CD4-positive, alpha-beta memory T cell (primary cell): ENCODE data around the gene SFTPB. TPM values are rescaled to one million over a fixed set of nuclear protein-coding genes. Genes with fewer than 3 reads are reported as not detected.

Source experiments
- CTCF ChIA-PET: fragments of 350-600 bp; sonication (Branson Sonifier 250); formaldehyde crosslinking; loops from one replicate; lab custom pipeline; 2021; ENCODE audit warnings: inconsistent platforms; ENCODE audit not compliant: partially characterized antibody; lab: Charles Lee
- POLR2A ChIA-PET: fragments of 350-600 bp; sonication (Branson Sonifier 250); formaldehyde crosslinking; loops from one replicate; lab custom pipeline; 2021; ENCODE audit not compliant: partially characterized antibody; lab: Charles Lee
- DNase-seq, 5 donors: peaks; one replicate each; pipeline versions ENCODE4 v3.0.0 to v3.0.0-alpha.2; 2020 to 2022; ENCODE audit warnings: mixed read lengths in 1 of 5
- H3K27ac ChIP-seq: one replicate; pipeline ENCODE4 v1.7.0; 2013; ENCODE audit warnings: low read depth, low read length
- H3K27me3 ChIP-seq: 2 replicates; pipeline ENCODE4 v1.7.0; 2013; ENCODE audit warnings: mild to moderate bottlenecking, low read length, moderate library complexity; ENCODE audit not compliant: insufficient read depth
- H3K36me3 ChIP-seq: 2 replicates; pipeline ENCODE4 v1.7.0; 2013; ENCODE audit warnings: mild to moderate bottlenecking, low read length, moderate library complexity; ENCODE audit not compliant: insufficient read depth
- H3K4me1 ChIP-seq: 2 replicates; pipeline ENCODE4 v1.7.0; 2013; ENCODE audit warnings: mild to moderate bottlenecking, low read length, moderate library complexity; ENCODE audit not compliant: insufficient read depth
- H3K4me3 ChIP-seq, 2 donors: one replicate each; pipeline ENCODE4 v1.7.0; 2013; ENCODE audit warnings: low read length in 2 of 2, mild to moderate bottlenecking in 1 of 2
- H3K9me3 ChIP-seq, 2 donors: one replicate each; pipeline ENCODE4 v1.7.0; 2013; ENCODE audit warnings: low read length in 2 of 2, control low read depth in 1 of 2; ENCODE audit not compliant: control insufficient read depth in 1 of 2
- H3K27ac Mint-ChIP-seq, 7 donors: one replicate each; pipeline ENCODE4 v1.8.0; 2020 to 2021; ENCODE audit warnings: mixed read lengths in 7 of 7, mild to moderate bottlenecking in 6 of 7, inconsistent platforms in 3 of 7, moderate library complexity in 3 of 7
- H3K27me3 Mint-ChIP-seq, 2 donors: one replicate each; pipeline ENCODE4 v1.8.0; 2020 to 2021; ENCODE audit warnings: mixed read lengths in 2 of 2
- H3K36me3 Mint-ChIP-seq, 2 donors: one replicate each; pipeline ENCODE4 v1.8.0; 2020 to 2021; ENCODE audit warnings: mixed read lengths in 2 of 2, inconsistent platforms in 1 of 2, mild to moderate bottlenecking in 1 of 2
- H3K4me1 Mint-ChIP-seq, 4 donors: one replicate each; pipeline ENCODE4 v1.8.0; 2020 to 2021; ENCODE audit warnings: mixed read lengths in 4 of 4, mild to moderate bottlenecking in 1 of 4
- H3K4me3 Mint-ChIP-seq, 8 donors: one replicate each; pipeline ENCODE4 v1.8.0; 2020 to 2021; ENCODE audit warnings: mixed read lengths in 8 of 8, mild to moderate bottlenecking in 7 of 8, moderate library complexity in 6 of 8, inconsistent platforms in 3 of 8
- H3K9me3 Mint-ChIP-seq, 8 donors: one replicate each; pipeline ENCODE4 v1.8.0; 2020 to 2021; ENCODE audit warnings: mixed read lengths in 8 of 8, mild to moderate bottlenecking in 5 of 8, inconsistent platforms in 3 of 8, moderate library complexity in 1 of 8
- intact Hi-C: fragments of 100-400 bp; cut with micrococcal nuclease; formaldehyde crosslinking; loops from one replicate; pipeline ENCODE4 v1.15.1; 2023
- polyA plus RNA-seq, 2 donors: library from polyadenylated mRNA; unstranded; fragments of 300-500 nt; fragmentation: Illumina TruSeq; gene quantifications; one replicate each; pipeline ENCODE4 v1.2.3, GENCODE V29; 2021
- total RNA-seq, 2 experiments: library from RNA; stranded (reverse); gene quantifications; one replicate each; pipeline ENCODE4 v1.2.3, GENCODE V29; 2021

The SFTPB gene
- total and polyA plus RNA-seq, 4 experiments from 2014 or later = not detected

DNA sequence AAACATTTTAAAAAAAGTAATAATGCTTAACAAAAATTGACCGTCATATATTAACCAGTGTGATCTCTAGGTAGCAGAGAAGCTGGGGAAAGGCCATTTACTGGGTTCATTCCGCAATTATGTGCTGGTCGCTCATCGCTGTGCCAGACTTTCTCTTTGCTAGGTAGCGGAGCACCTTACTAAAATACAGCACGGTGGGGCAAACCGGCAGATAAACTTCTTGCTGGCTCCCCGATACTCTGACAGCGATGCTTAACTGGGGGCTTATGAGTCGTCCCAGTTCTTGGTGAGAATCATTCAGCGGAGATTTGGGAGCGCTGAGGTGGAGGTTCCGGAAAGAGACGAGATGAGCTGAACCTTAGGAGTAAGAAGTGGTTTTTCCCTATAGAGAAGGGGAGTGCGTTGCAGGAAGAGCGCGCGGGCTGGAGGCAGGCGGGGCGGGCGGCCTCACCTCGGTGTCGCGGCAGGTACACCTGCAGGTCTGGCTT lies 56.7 kb downstream of the SFTPB start:
- peak overlapping the region; percentile 96 to 100 (median 98) for H3K4me3 Mint-ChIP-seq
- Histone ChIP-seq H3K27ac (peak overlapping the region; percentile 72), H3K4me1 (peaks cover 27% of the 10 kb centered on the region), H3K4me3 (peak overlapping the region; percentile 53 to 86), H3K27me3 (no peaks in the 10 kb centered on the region), H3K36me3 (peaks cover 13% of the 10 kb centered on the region), H3K9me3 (no peaks in the 10 kb centered on the region)
- peak overlapping the region; percentile 93 to 97 (median 97) for H3K27ac Mint-ChIP-seq
- H3K4me1 Mint-ChIP-seq = peaks cover 14 to 42% (median 26%) of the 10 kb centered on the region in 4 donors
- H3K36me3 Mint-ChIP-seq = peaks cover 15 to 36% of the 10 kb centered on the region in 2 donors
- peak in 1 of 5 donors; percentile 32 for DNase-seq
- ChIA-PET POLR2A (interaction anchor here (0.6 to 6.5 kb wide), 14 partner anchors 8 to 284 kb away, joined by 3 to 86 read pairs (median 7); partner anchors contain the start of genes GGCX, MAT2A, RNF181 and SH2D6), CTCF (interaction anchor here (1.0 to 1.7 kb wide), 5 partner anchors 7 to 26 kb away, joined by 3 to 8 read pairs (median 4); partner anchors contain the start of gene TMEM150A)
- no peaks in the 10 kb centered on the region for H3K27me3 Mint-ChIP-seq
- H3K9me3 Mint-ChIP-seq = no peaks in the 10 kb centered on the region
- intact Hi-C loops = loop anchor here (10.0 kb wide), 1 partner anchor 286 kb away; the partner anchor contains the start of gene TGOLN2

Other genes starting within 250 kb of the SFTPB start
- 1 to 10 TPM; 1.5 to 1.6 TPM for gene SH2D6, start 249.5 kb downstream of the SFTPB start, total RNA-seq
- gene SH2D6, start 249.5 kb downstream of the SFTPB start, polyA plus RNA-seq = not detected
- gene MAT2A, start 129.0 kb downstream of the SFTPB start, total RNA-seq = 100 to 1,000 TPM; 177 to 182 TPM
- 100 to 1,000 TPM in 1 of 2 donors, 10 to 100 TPM in 1; 75.4 to 126 TPM for gene MAT2A, start 129.0 kb downstream of the SFTPB start, polyA plus RNA-seq
- gene GGCX, start 106.7 kb downstream of the SFTPB start, total RNA-seq = 10 to 100 TPM; 28.5 to 38.1 TPM
- 10 to 100 TPM in 1 of 2 donors, 1 to 10 TPM in 1; 8.4 to 11.0 TPM for gene GGCX, start 106.7 kb downstream of the SFTPB start, polyA plus RNA-seq
- 100 to 1,000 TPM in 1 of 2 experiments, 10 to 100 TPM in 1; 98.5 to 107 TPM for gene VAMP8, start 90.6 kb downstream of the SFTPB start, total RNA-seq
- gene VAMP8, start 90.6 kb downstream of the SFTPB start, polyA plus RNA-seq = 100 to 1,000 TPM; 401 to 612 TPM
- 10 to 100 TPM; 25.5 to 25.6 TPM for gene VAMP5, start 83.8 kb downstream of the SFTPB start, total RNA-seq
- 100 to 1,000 TPM; 109 to 136 TPM for gene VAMP5, start 83.8 kb downstream of the SFTPB start, polyA plus RNA-seq
- 10 to 100 TPM; 73.6 to 77.1 TPM for gene RNF181, start 72.5 kb downstream of the SFTPB start, total RNA-seq
- 100 to 1,000 TPM; 176 to 215 TPM for gene RNF181, start 72.5 kb downstream of the SFTPB start, polyA plus RNA-seq
- 10 to 100 TPM; 13.3 to 14.3 TPM for gene TMEM150A, start 65.5 kb downstream of the SFTPB start, total RNA-seq
- gene TMEM150A, start 65.5 kb downstream of the SFTPB start, polyA plus RNA-seq = 10 to 100 TPM; 15.3 to 17.9 TPM
- gene C2orf68, start 56.1 kb downstream of the SFTPB start, total RNA-seq = 10 to 100 TPM; 87.3 to 89.9 TPM
- 10 to 100 TPM; 16.9 to 19.4 TPM for gene C2orf68, start 56.1 kb downstream of the SFTPB start, polyA plus RNA-seq
- 10 to 100 TPM; 57.2 to 61.7 TPM for gene USP39, start 52.0 kb downstream of the SFTPB start, total RNA-seq
- 10 to 100 TPM; 72.5 to 90.2 TPM for gene USP39, start 52.0 kb downstream of the SFTPB start, polyA plus RNA-seq
- 10 to 100 TPM; 17.2 to 20.0 TPM for gene GNLY, start 26.2 kb upstream of the SFTPB start, total RNA-seq
- gene GNLY, start 26.2 kb upstream of the SFTPB start, polyA plus RNA-seq = 10 to 100 TPM; 22.3 to 32.2 TPM
- not detected for gene ATOH8, start 85.8 kb upstream of the SFTPB start, total RNA-seq
- gene ATOH8, start 85.8 kb upstream of the SFTPB start, polyA plus RNA-seq = not detected
- gene ST3GAL5, start 220.8 kb upstream of the SFTPB start, total RNA-seq = 10 to 100 TPM; 37.1 to 41.7 TPM
- gene ST3GAL5, start 220.8 kb upstream of the SFTPB start, polyA plus RNA-seq = 10 to 100 TPM in 1 of 2 donors, 1 to 10 TPM in 1; 8.0 to 13.3 TPM